Daoy (cell line): ENCODE measurements around the gene DCPS. TPM values are rescaled to one million over a fixed set of nuclear protein-coding genes. Genes with fewer than 3 reads are reported as not detected.
"Not testable (repeated sequence)": the region's sequence is repeated elsewhere in the genome, so short reads cannot be mapped to it uniquely, and the experiment has no call there.

Experiments used
- DNase-seq: peaks from one replicate; pipeline ENCODE4 v3.0.0-alpha.2; 2015; ENCODE audit warnings: low read depth
- total RNA-seq: library from RNA; depleted of rRNA; stranded (reverse); fragments of >200 nt; shearing (Covaris generic); gene quantifications from 2 replicates; pipeline ENCODE4 v1.2.3, GENCODE V29; 2014

The DCPS gene
- total RNA-seq, 1 experiment from 2014 or later: 19.3 TPM

- no peak for DNase-seq
Observed at GRCh38 chr11:126358763-126359160, 54.9 kb downstream of the DCPS start.

DNA sequence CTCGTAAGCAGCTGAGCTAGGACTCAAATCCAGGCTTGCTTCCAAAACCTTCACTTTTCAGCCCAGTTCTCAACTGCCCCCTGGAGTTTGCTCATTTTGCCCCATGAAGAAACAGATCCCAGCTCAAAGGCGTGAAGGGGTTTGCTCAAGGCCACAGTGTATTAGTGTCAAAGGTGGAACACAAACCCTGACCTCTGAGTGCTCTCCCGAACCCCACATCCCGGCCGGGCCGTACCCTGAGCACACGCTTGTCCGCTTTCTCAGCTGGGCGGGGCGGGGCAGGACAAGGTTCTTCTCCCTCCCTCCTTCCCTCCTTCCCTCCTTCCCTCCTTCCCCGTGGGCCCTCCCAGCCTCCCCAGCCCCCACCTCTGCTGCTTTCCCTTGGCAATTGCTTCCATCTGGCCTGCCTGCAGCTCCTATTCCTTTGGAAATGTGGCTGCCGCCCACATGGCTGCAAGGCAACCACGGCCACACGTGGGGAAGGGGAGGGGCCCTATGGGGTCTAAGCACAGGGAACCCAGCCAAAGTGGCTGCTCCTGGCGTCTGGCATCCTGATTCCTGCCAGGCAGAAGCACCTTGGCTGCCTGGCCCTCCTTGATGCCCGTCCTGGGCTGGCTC is 55.7 kb downstream of the DCPS start:
- peak; percentile 61 for DNase-seq

GRCh38 chr11:126360049-126360446 is 56.2 kb downstream of the DCPS start:
- DNase-seq: no peak

DNA sequence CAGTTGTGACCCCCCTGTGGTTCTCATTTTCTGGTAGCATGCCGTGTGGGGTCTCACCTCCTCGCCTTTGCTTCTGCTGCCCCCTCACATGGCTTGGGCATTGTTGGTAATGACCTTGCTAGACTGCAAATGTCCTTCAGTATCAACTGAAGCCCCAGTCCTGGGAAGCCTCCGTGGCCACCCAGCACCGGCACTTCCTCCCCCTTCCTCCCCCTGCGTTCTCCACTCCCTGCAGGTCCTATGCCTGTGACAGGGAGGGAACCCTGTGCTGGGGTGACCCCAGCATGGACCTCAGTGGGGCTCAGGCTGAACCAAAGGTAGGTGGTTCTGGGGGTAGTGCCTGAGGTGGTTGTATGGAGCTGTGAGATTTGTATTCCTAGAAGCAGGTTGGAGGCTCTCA is 57.5 kb downstream of the DCPS start:
- no peak for DNase-seq

DNA sequence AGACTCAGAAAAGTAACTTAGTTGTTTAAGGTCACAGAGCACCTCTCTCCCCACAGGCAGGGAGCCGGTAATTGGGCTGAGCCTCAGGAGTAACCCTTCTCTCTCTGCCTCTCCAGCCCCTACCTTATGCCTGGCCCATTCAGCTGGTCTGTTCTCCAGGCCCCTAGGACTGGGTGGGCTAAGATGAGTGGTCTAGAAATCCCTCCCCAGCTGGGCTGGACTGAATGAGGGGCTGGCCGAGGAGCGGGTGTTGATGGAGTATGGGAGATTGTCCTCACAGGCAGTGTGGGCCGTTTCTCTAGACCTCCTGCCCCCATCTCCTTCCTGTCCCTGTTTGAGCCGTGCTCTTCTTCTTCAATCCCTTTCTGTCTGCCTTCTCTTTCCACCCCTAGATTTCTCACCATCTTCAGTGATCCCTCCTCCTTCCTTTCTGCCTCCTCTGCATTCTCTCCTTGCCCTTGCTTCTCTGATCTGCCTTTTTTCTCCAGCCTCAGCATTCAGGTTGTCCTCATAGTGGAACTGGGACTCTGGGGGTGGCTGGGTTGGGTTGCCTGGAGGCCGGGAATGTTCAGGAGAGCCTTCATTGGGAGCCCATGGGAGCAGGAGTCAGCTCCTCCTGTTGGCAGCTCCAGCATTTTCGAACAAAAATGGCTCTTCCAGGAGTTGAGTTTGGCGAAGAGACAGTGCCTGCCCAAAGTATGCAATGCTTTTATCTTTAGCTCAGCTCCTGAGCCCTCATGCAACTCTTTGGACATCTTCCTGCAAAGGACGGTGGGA is 59.2 kb downstream of the DCPS start:
- DNase-seq: no peak

DNA sequence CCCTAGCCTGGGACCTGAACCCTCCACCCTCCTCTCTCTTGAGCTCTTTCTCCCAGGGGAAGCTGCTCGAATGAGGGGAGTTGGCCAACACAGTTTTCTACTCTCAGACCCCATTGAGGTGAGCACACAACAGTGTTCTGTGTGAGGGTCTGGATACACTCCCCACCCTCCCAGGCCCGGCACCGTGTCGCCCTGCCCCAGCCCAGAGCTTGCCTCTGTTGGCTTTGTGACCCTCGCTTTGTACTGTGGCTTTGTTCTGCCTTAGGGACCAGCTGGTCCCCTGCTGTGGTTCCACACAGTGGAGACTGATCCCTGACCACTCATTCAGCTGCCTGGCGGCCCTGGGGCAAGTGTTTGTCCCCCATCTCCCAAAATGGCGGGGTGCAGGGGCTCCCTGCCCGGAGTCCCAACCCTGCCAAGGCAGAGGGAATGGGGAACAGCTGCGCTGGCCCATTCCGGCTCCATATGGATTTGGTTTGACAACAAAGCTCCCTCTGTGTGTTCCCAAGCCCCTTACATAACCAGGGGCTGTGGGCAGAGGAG is 59.9 kb downstream of the DCPS start:
- DNase-seq: no peak

DNA sequence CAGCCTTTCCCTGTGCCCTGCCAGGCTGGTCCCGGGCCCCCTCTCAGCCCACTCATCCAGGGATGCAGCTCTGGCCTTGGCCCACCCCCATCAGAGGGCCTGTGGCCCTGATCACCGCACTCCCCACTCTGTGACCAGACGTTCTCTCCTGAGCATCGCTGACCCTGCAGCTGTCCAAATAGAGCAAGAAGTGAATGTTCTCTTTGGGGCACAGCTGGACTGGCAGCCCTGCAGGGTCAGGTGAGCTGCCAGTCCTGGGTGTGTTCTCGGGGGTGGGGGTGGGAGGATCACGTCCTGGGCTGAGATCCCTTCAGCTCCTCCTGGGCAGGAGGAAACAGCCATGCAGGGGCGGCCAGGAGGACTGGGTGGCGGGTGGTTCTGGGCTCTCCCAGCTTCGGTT is 60.9 kb downstream of the DCPS start:
- DNase-seq: not testable (repeated sequence)

- not testable (repeated sequence) for DNase-seq
Observed at GRCh38 chr11:126365508-126365907, 61.6 kb downstream of the DCPS start.

DNA sequence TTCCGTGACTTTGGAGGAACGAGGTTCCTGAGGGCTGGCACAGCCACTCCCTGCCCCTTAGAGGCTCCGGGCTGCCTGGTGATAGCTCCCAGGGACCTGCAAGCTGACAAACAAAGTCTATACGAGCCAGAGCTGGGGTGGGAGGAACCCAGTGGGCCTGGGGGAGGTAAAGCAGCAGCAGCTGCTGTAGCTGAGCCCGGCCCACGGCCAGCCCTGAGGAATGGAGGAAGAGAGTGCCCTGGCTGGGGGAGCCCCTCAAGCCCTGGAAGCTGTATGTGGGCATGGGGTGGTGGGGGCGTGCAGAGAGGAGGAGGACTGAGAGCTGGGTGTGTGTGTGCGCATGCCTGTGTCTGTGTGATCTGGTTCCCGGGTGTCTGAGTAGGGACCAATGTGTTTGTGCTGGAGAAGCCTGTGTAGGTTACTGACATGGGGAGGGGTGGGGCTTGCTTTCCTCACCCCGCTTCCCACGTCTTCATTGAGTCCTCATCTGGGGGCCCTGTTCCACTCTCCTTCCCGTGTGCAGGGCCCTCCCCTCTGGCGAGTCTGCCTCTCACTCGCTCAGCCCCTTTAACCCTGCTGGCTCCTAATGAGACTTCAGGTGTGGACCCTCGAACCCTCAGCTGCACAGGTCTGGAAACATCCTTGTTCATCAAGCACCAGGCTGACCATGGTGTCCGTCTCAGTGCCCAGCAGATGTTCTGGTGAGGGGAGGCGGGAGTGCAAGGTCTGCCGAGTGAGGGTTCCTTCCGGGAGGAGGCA is 62.4 kb downstream of the DCPS start:
- no peak for DNase-seq

DNA sequence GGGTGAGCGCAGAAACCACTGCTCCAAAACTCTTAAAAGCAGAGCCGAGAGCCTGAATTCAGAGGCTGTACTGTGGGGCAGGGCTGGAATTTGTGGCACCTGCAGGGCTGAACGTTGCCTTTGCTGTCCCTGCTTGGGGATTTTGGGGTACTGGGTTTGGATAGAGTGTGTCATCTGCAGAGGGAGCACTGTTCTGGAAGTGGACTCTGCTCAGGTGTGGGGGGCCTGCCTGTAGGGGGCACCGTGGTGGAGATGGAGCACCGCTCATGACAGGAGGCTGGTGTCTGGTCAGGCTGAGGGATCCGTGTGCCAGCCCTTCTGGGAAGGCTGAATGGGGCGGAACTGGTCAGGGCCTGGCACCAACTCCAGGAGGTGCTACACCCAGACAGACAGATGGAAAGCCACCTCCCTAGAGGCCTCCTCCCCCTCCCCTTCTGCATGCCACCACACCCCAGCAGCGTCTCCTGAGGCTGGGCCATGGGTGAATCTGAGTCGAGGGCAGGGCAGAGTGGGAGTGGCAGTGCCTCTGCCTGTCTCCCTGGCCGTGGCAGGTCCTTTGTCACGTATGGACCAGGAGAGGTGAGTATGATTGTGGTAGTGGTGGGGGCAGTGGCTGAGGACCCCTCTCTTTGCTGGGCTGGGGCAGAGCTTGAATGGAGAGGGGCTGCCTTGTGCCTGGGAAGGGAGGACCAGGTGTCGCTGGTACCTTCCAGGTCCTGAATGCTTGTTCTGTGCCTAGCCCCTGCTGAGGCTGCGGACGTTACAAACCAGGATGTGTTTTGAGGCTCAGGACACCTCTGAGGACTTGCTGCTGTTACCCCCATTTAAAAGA is 63.2 kb downstream of the DCPS start:
- not testable (repeated sequence) for DNase-seq

- not testable (repeated sequence) for DNase-seq
Observed at GRCh38 chr11:126367806-126368205, 63.9 kb downstream of the DCPS start.

- not testable (repeated sequence) for DNase-seq
Observed at GRCh38 chr11:126368336-126369119, 64.7 kb downstream of the DCPS start.

- DNase-seq: no peak
Observed at GRCh38 chr11:126370016-126370415, 66.2 kb downstream of the DCPS start.

DNA sequence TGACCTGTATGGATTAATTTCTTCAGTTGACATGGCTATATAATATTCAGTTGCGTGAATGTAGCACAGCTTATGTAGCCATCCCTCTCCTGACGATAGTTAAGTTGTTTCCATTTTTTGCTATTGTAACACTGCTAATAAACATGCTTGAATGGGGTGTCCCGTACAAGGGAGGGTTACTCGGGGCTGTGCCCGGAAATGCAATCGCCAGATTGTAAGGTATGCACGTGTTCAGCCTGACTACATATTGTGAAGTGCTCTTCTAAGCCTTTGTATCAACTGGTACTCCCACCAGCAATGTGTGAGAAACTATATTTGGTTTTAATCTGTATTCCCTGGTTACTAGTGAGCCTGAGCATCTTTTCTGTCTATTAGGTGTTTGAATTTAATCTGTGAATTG is 67.7 kb downstream of the DCPS start:
- no peak for DNase-seq

- not testable (repeated sequence) for DNase-seq
Observed at GRCh38 chr11:126373389-126374066, 69.7 kb downstream of the DCPS start.

- DNase-seq: not testable (repeated sequence)
Observed at GRCh38 chr11:126374562-126375300, 70.9 kb downstream of the DCPS start.

GRCh38 chr11:126375726-126376125 is 71.9 kb downstream of the DCPS start:
- DNase-seq: peak; percentile 27

- no peak for DNase-seq
Observed at GRCh38 chr11:126378763-126379162, 74.9 kb downstream of the DCPS start.

DNA sequence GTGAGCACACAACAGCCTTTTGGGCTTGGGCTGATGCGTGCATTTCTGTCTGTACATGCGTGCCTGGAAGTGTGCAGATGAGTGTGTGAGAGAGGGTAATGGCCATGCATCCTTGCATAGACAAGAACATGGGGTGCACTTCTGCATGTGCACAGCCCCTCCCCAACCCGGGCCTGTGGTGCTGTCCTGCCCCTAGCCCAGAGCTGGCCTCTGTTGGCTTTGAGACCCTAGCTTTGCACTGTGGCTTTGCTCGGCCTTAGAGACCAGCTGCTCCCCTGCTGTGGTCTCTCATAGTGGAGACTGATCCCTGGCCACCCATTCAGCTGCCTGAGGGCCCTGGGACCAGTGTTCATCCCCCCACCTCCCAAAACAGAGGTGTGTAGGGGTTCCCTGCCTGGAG is 77.0 kb downstream of the DCPS start:
- no peak for DNase-seq
